Endodermal cell (in vitro differentiated cells): Measurements from ENCODE around the gene ITPA. TPM values are rescaled to one million over a fixed set of nuclear protein-coding genes. Genes with fewer than 3 reads are reported as not detected.
A peak's percentile ranks its signal among the peaks of the same experiment; 100 is the strongest.

ENCODE experiments used
- DNase-seq: peaks from one replicate; pipeline ENCODE4 v3.0.0-alpha.2; 2017
- H3K27ac ChIP-seq: 2 replicates; pipeline ENCODE4 v1.5.1; 2013; ENCODE audit warnings: mild to moderate bottlenecking, low read depth, low read length, moderate library complexity
- H3K27me3 ChIP-seq: 2 replicates; pipeline ENCODE4 v1.6.1; 2013; ENCODE audit warnings: mild to moderate bottlenecking, low read length, moderate library complexity; ENCODE audit not compliant: insufficient read depth, control insufficient read depth, poor library complexity, severe bottlenecking
- H3K36me3 ChIP-seq: 2 replicates; pipeline ENCODE4 v1.7.0; 2013; ENCODE audit warnings: mild to moderate bottlenecking, low read length, moderate library complexity; ENCODE audit not compliant: control insufficient read depth, insufficient read depth
- H3K4me1 ChIP-seq: one replicate; pipeline ENCODE4 v1.7.0; 2013; ENCODE audit warnings: low read length; ENCODE audit not compliant: control insufficient read depth, insufficient read depth
- H3K4me3 ChIP-seq: 2 replicates; pipeline ENCODE4 v1.5.1; 2013; ENCODE audit warnings: mild to moderate bottlenecking, low read length, moderate library complexity
- H3K9ac ChIP-seq: 2 replicates; pipeline ENCODE4 v1.6.1; 2013; ENCODE audit warnings: mild to moderate bottlenecking, low read length, moderate library complexity; ENCODE audit not compliant: poor library complexity, severe bottlenecking; ENCODE audit errors: extremely low read depth
- H3K9me3 ChIP-seq: 2 replicates; pipeline ENCODE4 v1.6.1; 2013; ENCODE audit warnings: mild to moderate bottlenecking, low read length, moderate library complexity; ENCODE audit not compliant: control insufficient read depth
- H3K27ac Mint-ChIP-seq: 2 replicates; pipeline ENCODE4 v1.8.0; 2020; ENCODE audit warnings: mixed read lengths
- H3K27me3 Mint-ChIP-seq: 2 replicates; pipeline ENCODE4 v1.8.0; 2021; ENCODE audit warnings: mild to moderate bottlenecking, mixed read lengths; ENCODE audit not compliant: insufficient read depth
- H3K36me3 Mint-ChIP-seq: 2 replicates; pipeline ENCODE4 v1.8.0; 2020; ENCODE audit warnings: low read depth, mixed read lengths
- H3K4me1 Mint-ChIP-seq: 2 replicates; pipeline ENCODE4 v1.8.0; 2020; ENCODE audit warnings: mixed read lengths
- H3K4me3 Mint-ChIP-seq: 2 replicates; pipeline ENCODE4 v1.8.0; 2020; ENCODE audit warnings: mild to moderate bottlenecking, moderate library complexity, mixed read lengths
- H3K9me3 Mint-ChIP-seq: 2 replicates; pipeline ENCODE4 v1.8.0; 2020; ENCODE audit warnings: mild to moderate bottlenecking, mixed read lengths
- CTCF ChIP-seq: fragments of 200-600 bp; sonication (generic); conservative IDR thresholded peaks from 2 replicates; pipeline ENCODE4 v1.5.0; 2021; ENCODE audit warnings: antibody characterized with exemption, mild to moderate bottlenecking
- WGBS, 2 experiments: methylation state at CpG; one replicate each; pipeline versions ENCODE4 v1.1.5 to v1.1.7; 2013; ENCODE audit warnings: missing lambda C conversion rate in 2 of 2, mixed read lengths in 1 of 2; ENCODE audit not compliant: insufficient coverage in 1 of 2, insufficient read length in 1 of 2; 5-methylcytosine and 5-hydroxymethylcytosine counted together
- total RNA-seq, 2 donors: library from RNA; stranded (reverse); fragmentation: NEBNext Ultra II Directional in 1 of 2; extraction: Animal tissue kit (Norgen Biotek cat#: 25700) in 1 of 2; gene quantifications; 2 replicates in 1 of 2; 3 replicates in 1 of 2; pipeline ENCODE4 v1.2.1, GENCODE V29; 2021

Gene ITPA
- total RNA-seq, 2 donors from 2014 or later = 50.8 to 53.6 TPM

- WGBS, 2 experiments = 94% methylated on average over 4 of the region's 4 CpGs; no CpG with 5 or more reads in 1 of the 2 experiments
- Histone ChIP-seq H3K27me3 (no peaks in the 10 kb centered on the region), H3K4me1 (peaks cover 3% of the 10 kb centered on the region), H3K9me3 (no peaks in the 10 kb centered on the region), H3K36me3 (peaks cover 38% of the 10 kb centered on the region), H3K4me3 (no peak overlapping the region), H3K9ac (no peak overlapping the region), H3K27ac (no peak overlapping the region)
- no peaks in the 10 kb centered on the region for H3K27me3 Mint-ChIP-seq
- no peak for DNase-seq
- peak overlapping the region; percentile 35 for H3K27ac Mint-ChIP-seq
- peaks cover 45% of the 10 kb centered on the region for H3K36me3 Mint-ChIP-seq
- H3K4me3 Mint-ChIP-seq = no peak overlapping the region
- no peaks in the 10 kb centered on the region for H3K9me3 Mint-ChIP-seq
- TF ChIP-seq CTCF = no peak
- peaks cover 20% of the 10 kb centered on the region for H3K4me1 Mint-ChIP-seq
These were observed 64.1 kb downstream of the ITPA start for GRCh38 chr20:3273371-3273770.

Other genes with a start within 250 kb of the ITPA start
- 1 to 10 TPM in 1 of 2 donors, not detected in 1; 2.5 TPM for gene GNRH2, start 165.9 kb upstream of the ITPA start, total RNA-seq
- gene MRPS26, start 163.4 kb upstream of the ITPA start, total RNA-seq = 10 to 100 TPM; 75.1 to 87.7 TPM
- gene OXT, start 137.9 kb upstream of the ITPA start, total RNA-seq = not detected
- gene AVP, start 124.8 kb upstream of the ITPA start, total RNA-seq = not detected
- 10 to 100 TPM; 13.9 to 20.0 TPM for gene FASTKD5, start 49.6 kb upstream of the ITPA start, total RNA-seq
- 10 to 100 TPM in 1 of 2 donors, 1 to 10 TPM in 1; 5.3 to 10.8 TPM for gene UBOX5, start 49.6 kb upstream of the ITPA start, total RNA-seq
- 10 to 100 TPM; 26.8 to 27.7 TPM for gene LZTS3, start 35.9 kb upstream of the ITPA start, total RNA-seq
- 10 to 100 TPM; 55.0 to 59.3 TPM for gene DDRGK1, start 4.8 kb upstream of the ITPA start, total RNA-seq
- 10 to 100 TPM in 1 of 2 donors, 1 to 10 TPM in 1; 3.8 to 12.4 TPM for gene SLC4A11, start 29.7 kb downstream of the ITPA start, total RNA-seq
- gene DNAAF9, start 198.2 kb downstream of the ITPA start, total RNA-seq = 10 to 100 TPM in 1 of 2 donors, 1 to 10 TPM in 1; 9.6 to 12.1 TPM